Smooth muscle cell (in vitro differentiated cells): ENCODE measurements around the gene MRPL1. TPM values are rescaled to one million over a fixed set of nuclear protein-coding genes. Genes with fewer than 3 reads are reported as not detected.
A peak's percentile ranks its signal among the peaks of the same experiment; 100 is the strongest.

Experiments used
- DNase-seq: peaks from one replicate; lab custom pipeline; 2025; ENCODE audit not compliant: unreplicated experiment; lab: John Stamatoyannopoulos, UW
- H2AFZ ChIP-seq: fragments of 200-600 bp; sonication (generic); 2 replicates; pipeline ENCODE4 v1.6.0; 2016; ENCODE audit warnings: antibody characterized with exemption, low read depth, mild to moderate bottlenecking
- H3F3A ChIP-seq: fragments of 200-600 bp; sonication (generic); 2 replicates; pipeline ENCODE4 v1.6.0; 2017; ENCODE audit warnings: antibody characterized with exemption, low read depth
- H3K27ac ChIP-seq: fragments of 200-600 bp; sonication (generic); 2 replicates; pipeline ENCODE4 v1.5.1; 2016; ENCODE audit warnings: low read depth, mild to moderate bottlenecking
- H3K27me3 ChIP-seq: fragments of 200-600 bp; sonication (generic); 2 replicates; pipeline ENCODE4 v1.6.1; 2016; ENCODE audit warnings: low read depth, mild to moderate bottlenecking
- H3K36me3 ChIP-seq: fragments of 200-600 bp; sonication (generic); 2 replicates; pipeline ENCODE4 v1.5.1; 2016; ENCODE audit warnings: low read depth
- H3K4me1 ChIP-seq: fragments of 200-600 bp; sonication (generic); 2 replicates; pipeline ENCODE4 v1.5.1; 2016; ENCODE audit warnings: low read depth
- H3K4me2 ChIP-seq: fragments of 200-600 bp; sonication (generic); 2 replicates; pipeline ENCODE4 v1.6.0; 2016; ENCODE audit warnings: mild to moderate bottlenecking
- H3K4me3 ChIP-seq: fragments of 200-600 bp; sonication (generic); 2 replicates; pipeline ENCODE4 v1.5.1; 2016; ENCODE audit warnings: mild to moderate bottlenecking
- H3K79me2 ChIP-seq: fragments of 200-600 bp; sonication (generic); 2 replicates; pipeline ENCODE4 v1.6.0; 2016; ENCODE audit warnings: low read depth, mild to moderate bottlenecking
- H3K9ac ChIP-seq: fragments of 200-600 bp; sonication (generic); 2 replicates; pipeline ENCODE4 v1.6.0; 2016; ENCODE audit warnings: low read depth
- H3K9me3 ChIP-seq: fragments of 200-600 bp; sonication (generic); replicated peaks from 2 replicates; pipeline ENCODE4 v1.5.1; 2016; ENCODE audit warnings: low read depth
- H4K20me1 ChIP-seq: fragments of 200-600 bp; sonication (generic); 2 replicates; pipeline ENCODE4 v1.6.0; 2016; ENCODE audit warnings: low read depth
- WGBS: methylation state at CpG from one replicate; pipeline ENCODE4 v1.1.7; 2016; ENCODE audit warnings: low lambda C conversion rate; 5-methylcytosine and 5-hydroxymethylcytosine counted together
- polyA plus RNA-seq: library from polyadenylated mRNA; unstranded; fragments of >200 nt; fragmentation: Nextera tagmentation; extraction: Ambion mirVana; gene quantifications from 2 replicates; pipeline ENCODE4 v1.2.1, GENCODE V29; 2016
- total RNA-seq: library from RNA; depleted of rRNA; stranded (reverse); fragments of >200 nt; gene quantifications from 2 replicates; pipeline ENCODE4 v1.2.3, GENCODE V29; 2014
- TF ChIP-seq, protein P1 (sequence below): fragments of 200-600 bp; sonication (generic); IDR thresholded peaks from 2 replicates; pipeline ENCODE4 v1.5.1; 2017; ENCODE audit warnings: borderline replicate concordance, mild to moderate bottlenecking, antibody characterized with exemption; ENCODE audit not compliant: insufficient read depth, poor library complexity, severe bottlenecking

Gene MRPL1
- 31.4 and 31.6 TPM in 2 replicates for total RNA-seq
- polyA plus RNA-seq: 18.5 and 20.2 TPM in 2 replicates

DNA sequence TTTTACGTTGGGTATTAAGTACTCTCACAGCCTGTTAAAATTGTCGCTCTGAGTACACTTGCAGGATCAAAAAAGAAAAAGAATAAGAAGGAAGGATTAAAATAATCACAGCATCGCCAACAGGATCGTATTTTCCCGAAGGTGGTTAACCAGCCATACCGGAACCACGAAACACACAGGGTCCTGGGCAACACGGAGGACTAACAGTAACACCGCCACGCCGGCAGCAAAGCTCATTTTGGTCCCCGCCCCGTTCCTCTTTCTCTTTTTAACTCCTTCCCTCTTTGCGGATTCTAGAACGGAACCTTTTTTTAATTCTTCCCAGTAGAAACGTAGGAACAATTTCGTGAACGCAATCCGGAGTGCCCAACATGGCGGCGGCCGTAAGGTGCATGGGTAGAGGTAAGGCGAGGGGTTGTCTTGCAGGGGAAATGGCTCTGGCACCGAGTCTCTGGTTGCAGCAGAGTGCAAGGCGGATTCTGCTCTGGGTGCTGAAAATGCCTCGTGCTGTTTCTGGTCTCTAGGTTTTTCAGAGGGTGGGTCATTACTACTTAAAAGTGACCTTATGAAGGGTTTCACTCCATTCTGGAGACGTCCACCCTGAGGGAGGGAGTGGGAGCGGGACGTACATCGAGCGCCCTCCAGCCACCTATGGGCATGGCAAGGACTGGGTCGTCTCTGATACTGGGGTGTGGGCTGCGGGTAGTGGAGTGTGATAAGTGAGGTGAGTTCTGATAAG is at the start of gene MRPL1:
TSS of gene MRPL1 (plus strand) at position 353 of the 739 bp plus-strand sequence. CDS start at position 372, 19 bp downstream.
- DNase-seq: peak; percentile 35
- Histone ChIP-seq H3K4me1 (peaks cover 4% of the 10 kb centered on the region), H3K9ac (peak within 1 kb of the TSS; percentile 97), H4K20me1 (peaks cover 3% of the 10 kb centered on the region), H3K79me2 (peaks cover 40% of the 10 kb centered on the region), H3K9me3 (no peaks in the 10 kb centered on the region), H3K4me2 (peak within 1 kb of the TSS; percentile 86), H3K27ac (peak within 1 kb of the TSS; percentile 97), H3K27me3 (no peaks in the 10 kb centered on the region), H3K4me3 (peak within 1 kb of the TSS; percentile 84), H3K36me3 (no peaks in the 10 kb centered on the region), H2AFZ (peak within 1 kb of the TSS; percentile 95), H3F3A (peaks cover 3% of the 10 kb centered on the region)
- WGBS: under 1% methylated on average over 33 of the region's 33 CpGs
- TF ChIP-seq, protein P1, sequence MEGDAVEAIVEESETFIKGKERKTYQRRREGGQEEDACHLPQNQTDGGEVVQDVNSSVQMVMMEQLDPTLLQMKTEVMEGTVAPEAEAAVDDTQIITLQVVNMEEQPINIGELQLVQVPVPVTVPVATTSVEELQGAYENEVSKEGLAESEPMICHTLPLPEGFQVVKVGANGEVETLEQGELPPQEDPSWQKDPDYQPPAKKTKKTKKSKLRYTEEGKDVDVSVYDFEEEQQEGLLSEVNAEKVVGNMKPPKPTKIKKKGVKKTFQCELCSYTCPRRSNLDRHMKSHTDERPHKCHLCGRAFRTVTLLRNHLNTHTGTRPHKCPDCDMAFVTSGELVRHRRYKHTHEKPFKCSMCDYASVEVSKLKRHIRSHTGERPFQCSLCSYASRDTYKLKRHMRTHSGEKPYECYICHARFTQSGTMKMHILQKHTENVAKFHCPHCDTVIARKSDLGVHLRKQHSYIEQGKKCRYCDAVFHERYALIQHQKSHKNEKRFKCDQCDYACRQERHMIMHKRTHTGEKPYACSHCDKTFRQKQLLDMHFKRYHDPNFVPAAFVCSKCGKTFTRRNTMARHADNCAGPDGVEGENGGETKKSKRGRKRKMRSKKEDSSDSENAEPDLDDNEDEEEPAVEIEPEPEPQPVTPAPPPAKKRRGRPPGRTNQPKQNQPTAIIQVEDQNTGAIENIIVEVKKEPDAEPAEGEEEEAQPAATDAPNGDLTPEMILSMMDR: no peak

DNA sequence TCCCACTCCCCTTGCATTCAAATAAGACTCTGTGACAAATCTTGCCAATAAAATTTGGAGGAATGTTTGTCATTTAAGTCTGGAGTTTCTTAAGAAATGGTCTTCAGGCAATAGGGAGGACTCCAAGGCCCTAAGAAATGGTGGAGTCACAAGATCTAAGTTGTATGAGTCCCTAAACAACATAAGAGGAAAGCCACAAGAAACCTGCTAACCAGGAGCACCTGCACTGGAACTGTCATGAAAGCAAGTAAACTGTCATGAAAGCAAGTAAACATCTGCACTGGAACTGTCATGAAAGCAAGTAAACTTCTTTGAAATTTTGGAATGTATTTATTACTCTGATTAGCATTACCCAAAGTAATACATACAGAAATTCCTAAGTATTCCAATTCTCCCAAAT is 47.0 kb upstream of the MRPL1 start:
- Histone ChIP-seq H3K9ac (no peak overlapping the region), H3K9me3 (no peaks in the 10 kb centered on the region), H3K36me3 (no peaks in the 10 kb centered on the region), H3F3A (peaks cover 19% of the 10 kb centered on the region), H3K4me1 (peaks cover 5% of the 10 kb centered on the region), H3K27ac (no peak overlapping the region), H2AFZ (no peak overlapping the region), H3K27me3 (no peaks in the 10 kb centered on the region), H3K79me2 (peaks cover 74% of the 10 kb centered on the region), H4K20me1 (peaks cover 78% of the 10 kb centered on the region), H3K4me3 (no peak overlapping the region), H3K4me2 (no peak overlapping the region)
- DNase-seq: no peak
- TF ChIP-seq, protein P1: no peak

DNA sequence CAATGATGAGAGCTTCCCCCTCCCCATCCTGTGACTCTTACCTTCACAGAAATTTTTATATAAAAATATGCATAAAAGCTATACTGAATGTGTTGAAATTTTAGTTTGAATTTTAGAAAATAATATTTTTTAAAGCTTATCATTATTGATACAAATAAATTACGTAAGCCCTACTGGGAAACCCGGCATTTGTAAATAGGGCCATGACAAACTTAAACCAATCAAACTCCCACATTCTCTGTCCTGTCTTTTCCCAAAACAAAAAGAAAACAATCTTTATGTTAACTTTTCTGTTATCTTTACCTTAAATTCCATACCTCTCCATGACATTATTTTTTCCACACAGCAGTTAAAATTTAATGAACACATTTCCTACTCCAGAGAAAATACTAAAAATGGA is 46.1 kb upstream of the MRPL1 start:
- H3K9ac ChIP-seq: no peak overlapping the region
- H3K27me3 ChIP-seq: no peaks in the 10 kb centered on the region
- H3K79me2 ChIP-seq: peaks cover 65% of the 10 kb centered on the region
- TF ChIP-seq, protein P1: no peak
- no peak for DNase-seq
- H3K9me3 ChIP-seq: no peaks in the 10 kb centered on the region
- H3K36me3 ChIP-seq: no peaks in the 10 kb centered on the region
- no peak overlapping the region for H3K4me3 ChIP-seq
- 96% methylated on average over 2 of the region's 2 CpGs for WGBS
- peaks cover 23% of the 10 kb centered on the region for H3F3A ChIP-seq
- H3K4me2 ChIP-seq: no peak overlapping the region
- peak overlapping the region; percentile 35 for H3K27ac ChIP-seq
- peaks cover 5% of the 10 kb centered on the region for H3K4me1 ChIP-seq
- H2AFZ ChIP-seq: no peak overlapping the region
- peaks cover 69% of the 10 kb centered on the region for H4K20me1 ChIP-seq
